IPS-NIHi11 (cell line): ENCODE measurements around the gene CTNNA3.

Experiments
- DNase-seq: peaks from one replicate; pipeline ENCODE4 v3.0.0; 2012; ENCODE audit warnings: mixed read lengths, low spot score

The CTNNA3 gene

GRCh38 chr10:67327626-67328535 is 368.1 kb downstream of the CTNNA3 start:
- DNase-seq, result no peak

GRCh38 chr10:67319976-67320375 is 376.0 kb downstream of the CTNNA3 start:
- DNase-seq, result no peak

- DNase-seq, result no peak
These were observed 387.1 kb downstream of the CTNNA3 start for GRCh38 chr10:67308912-67309311.

- peak; percentile 63 for DNase-seq
These were observed 389.3 kb downstream of the CTNNA3 start for GRCh38 chr10:67306588-67307205.

- DNase-seq, result no peak
These were observed 393.3 kb downstream of the CTNNA3 start for GRCh38 chr10:67302701-67303100.

GRCh38 chr10:67299761-67300160 is 396.2 kb downstream of the CTNNA3 start:
- DNase-seq, result no peak

GRCh38 chr10:67297637-67298181 is 398.3 kb downstream of the CTNNA3 start:
- DNase-seq, result no peak

GRCh38 chr10:67296926-67297325 is 399.1 kb downstream of the CTNNA3 start:
- no peak for DNase-seq

GRCh38 chr10:67288688-67289410 is 407.1 kb downstream of the CTNNA3 start:
- DNase-seq, result no peak

GRCh38 chr10:67284589-67284988 is 411.4 kb downstream of the CTNNA3 start:
- no peak for DNase-seq

- DNase-seq, result no peak
These were observed 413.1 kb downstream of the CTNNA3 start for GRCh38 chr10:67282871-67283270.

- no peak for DNase-seq
These were observed 415.6 kb downstream of the CTNNA3 start for GRCh38 chr10:67280405-67280804.

GRCh38 chr10:67277402-67277801 is 418.6 kb downstream of the CTNNA3 start:
- no peak for DNase-seq

- no peak for DNase-seq
These were observed 426.2 kb downstream of the CTNNA3 start for GRCh38 chr10:67269828-67270227.

- DNase-seq, result no peak
These were observed 427.8 kb downstream of the CTNNA3 start for GRCh38 chr10:67268146-67268545.

- DNase-seq, result no peak
These were observed 433.3 kb downstream of the CTNNA3 start for GRCh38 chr10:67262675-67263074.

- DNase-seq, result no peak
These were observed 434.6 kb downstream of the CTNNA3 start for GRCh38 chr10:67261300-67261797.

GRCh38 chr10:67259319-67259929 is 436.6 kb downstream of the CTNNA3 start:
- no peak for DNase-seq

- no peak for DNase-seq
These were observed 438.4 kb downstream of the CTNNA3 start for GRCh38 chr10:67257427-67258144.

GRCh38 chr10:67257018-67257417 is 439.0 kb downstream of the CTNNA3 start:
- no peak for DNase-seq

- no peak for DNase-seq
These were observed 445.3 kb downstream of the CTNNA3 start for GRCh38 chr10:67250686-67251085.
